Activated T-helper 9 cell treated with anti-CD3 and anti-CD28 coated beads, Interleukin-2, amount 50 U/mL, for 16 hours (primary cell): ENCODE data around the gene PPP1R26.
"Not testable (repeated sequence)": the region's sequence is repeated elsewhere in the genome, so short reads cannot be mapped to it uniquely, and the experiment has no call there.

ENCODE experiments used
- DNase-seq: peaks from one replicate; pipeline ENCODE4 v3.0.0-alpha.2; 2020; ENCODE audit warnings: low read depth

PPP1R26 gene, protein sequence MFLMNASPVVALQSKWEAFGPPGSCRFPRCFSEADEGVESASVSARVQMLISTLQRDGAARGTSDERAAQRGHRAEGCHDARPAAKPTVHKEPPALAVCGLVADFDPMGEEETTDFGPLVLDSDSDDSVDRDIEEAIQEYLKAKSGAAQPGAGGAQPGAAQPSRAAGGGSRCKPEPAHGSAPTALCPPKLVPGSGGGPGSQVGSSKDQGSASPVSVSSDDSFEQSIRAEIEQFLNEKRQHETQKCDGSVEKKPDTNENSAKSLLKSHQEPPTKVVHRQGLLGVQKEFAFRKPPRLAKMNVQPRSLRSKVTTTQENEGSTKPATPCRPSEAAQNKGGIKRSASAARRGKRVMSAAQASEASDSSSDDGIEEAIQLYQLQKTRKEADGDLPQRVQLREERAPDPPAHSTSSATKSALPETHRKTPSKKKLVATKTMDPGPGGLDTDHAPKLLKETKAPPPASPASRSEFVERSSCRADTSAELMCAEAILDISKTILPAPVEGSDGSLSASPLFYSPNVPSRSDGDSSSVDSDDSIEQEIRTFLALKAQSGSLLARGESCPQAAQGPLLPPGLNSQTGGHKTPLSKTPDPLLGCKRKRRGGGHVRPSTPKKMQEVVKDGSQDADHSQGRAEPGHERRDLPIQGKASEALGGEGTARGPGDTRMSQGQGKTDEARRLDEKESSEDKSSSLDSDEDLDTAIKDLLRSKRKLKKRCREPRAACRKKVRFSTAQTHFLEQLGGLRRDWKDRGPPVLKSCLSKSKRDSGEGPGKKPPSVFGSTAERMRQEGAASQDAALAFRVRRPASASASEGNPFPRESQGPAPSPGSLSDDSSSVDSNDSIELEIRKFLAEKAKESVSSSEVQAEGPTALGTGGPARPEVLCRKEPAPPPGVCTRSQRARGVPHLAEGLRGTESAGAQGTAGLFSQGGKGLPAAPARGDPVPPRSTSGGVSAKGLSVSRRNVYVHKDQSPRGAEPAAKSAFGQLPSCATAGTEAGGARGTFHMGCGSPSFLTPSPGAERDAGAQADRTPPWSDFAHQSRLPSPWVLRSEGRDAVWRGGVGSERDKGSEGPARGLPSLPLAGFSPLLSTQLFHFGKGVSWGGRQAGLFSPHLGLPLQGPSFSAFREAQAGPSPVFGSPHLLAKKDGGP (N-terminal part only)

DNA sequence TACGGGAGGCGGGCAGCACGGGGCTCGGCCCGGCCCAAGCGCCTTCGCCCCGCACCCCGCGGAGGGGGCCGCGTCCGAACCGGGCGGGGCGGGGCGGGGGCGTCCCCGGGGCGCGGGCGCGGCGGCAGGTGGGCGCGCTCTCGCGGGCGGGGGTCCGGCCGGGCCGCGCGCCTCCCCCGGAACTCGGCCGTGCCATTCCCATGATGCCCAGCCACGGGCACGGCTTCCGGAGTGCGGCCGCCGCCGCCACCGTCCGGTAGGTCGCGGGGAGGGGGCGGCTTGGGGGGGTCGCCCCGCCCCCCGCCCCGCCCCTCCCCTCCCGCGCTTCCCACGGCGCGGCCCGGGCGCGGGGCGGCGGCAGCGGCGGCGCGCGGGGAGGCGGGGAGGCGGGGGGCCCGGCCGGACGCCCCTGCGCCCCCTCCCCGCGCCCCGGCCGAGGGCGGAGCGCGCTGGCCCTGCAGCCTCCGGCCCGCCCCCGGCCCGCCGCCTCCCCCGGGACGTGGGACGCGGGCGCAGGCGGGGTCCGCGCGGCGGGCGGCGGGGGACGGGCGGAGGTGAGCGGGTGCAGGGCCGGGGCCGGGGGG, at the start of gene PPP1R26:
Gene PPP1R26 (plus strand): TSS at position 314 of the 584 bp plus-strand sequence. CDS start 4,729 bp downstream, outside the sequence.
- no peak for DNase-seq

DNA sequence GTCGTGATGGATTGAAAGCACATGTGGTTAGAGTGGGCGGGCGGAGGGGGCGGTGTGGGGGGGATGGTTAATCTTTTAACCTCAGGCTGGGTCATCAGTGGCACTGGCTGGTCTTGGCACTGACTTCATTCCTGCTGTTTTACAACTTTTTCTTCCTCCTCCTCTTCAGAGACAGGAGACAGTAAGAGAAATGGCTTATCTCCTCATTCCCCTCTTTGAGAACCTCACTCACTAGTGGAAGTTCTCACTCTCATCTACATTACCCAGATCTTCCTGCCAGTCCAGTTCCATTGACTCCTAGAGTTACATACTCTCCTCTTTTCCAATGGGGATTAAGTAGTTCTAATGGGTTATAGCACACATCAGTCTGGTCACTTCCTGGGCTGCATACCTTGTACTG, 42.3 kb upstream of the PPP1R26 start:
- no peak for DNase-seq

DNA sequence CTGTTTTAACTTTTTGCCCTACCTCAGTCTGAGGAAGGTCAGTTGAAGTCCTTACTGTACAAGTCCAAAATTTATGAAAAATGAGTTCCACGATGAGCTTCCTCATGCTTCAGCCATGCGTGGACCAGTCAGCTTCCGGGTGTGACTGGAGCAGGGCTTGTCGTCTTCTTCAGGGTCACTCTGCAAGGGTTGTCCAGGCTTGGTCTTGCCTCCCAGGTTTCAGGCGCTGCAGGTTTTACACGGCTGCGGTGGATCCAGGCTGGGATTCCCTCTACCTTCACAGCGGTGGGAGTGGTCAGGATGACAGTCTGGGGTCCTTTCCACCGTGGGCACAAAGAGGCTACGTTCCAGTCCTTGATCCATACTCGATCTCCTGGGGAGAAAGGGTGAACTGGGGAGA, 41.9 kb upstream of the PPP1R26 start:
- DNase-seq, result not testable (repeated sequence)

DNA sequence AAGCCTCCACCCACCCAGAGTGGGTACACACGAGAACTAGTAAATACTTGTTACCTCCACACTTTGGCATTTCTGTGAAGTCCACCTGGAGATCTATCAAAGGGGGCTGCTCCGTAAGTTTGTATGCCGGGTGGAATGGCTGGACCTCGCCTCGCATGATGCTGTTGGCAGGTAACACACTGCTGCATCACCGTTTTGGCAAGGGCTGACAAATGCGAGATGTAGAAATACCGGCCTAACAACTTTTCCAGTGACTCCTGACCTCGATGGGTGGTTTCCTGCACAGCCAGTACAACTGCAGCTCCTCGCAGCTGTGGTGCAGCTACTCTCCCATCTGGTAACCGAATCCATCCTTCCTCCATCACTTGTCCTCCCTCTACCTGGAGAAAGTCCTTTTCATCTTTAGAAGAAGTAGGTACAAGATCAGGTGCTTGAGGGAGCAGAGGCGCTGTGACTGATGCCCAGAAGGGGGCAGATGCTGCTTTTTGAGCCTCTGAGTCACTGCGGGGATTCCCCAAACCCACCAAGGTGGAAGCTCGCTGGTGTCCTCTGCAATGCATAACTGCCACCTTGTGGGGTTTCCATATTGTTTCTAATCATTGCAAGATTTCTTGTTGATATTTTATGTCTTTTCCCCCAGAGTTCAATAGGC, 40.9 kb upstream of the PPP1R26 start:
- peak; percentile 20 for DNase-seq

DNA sequence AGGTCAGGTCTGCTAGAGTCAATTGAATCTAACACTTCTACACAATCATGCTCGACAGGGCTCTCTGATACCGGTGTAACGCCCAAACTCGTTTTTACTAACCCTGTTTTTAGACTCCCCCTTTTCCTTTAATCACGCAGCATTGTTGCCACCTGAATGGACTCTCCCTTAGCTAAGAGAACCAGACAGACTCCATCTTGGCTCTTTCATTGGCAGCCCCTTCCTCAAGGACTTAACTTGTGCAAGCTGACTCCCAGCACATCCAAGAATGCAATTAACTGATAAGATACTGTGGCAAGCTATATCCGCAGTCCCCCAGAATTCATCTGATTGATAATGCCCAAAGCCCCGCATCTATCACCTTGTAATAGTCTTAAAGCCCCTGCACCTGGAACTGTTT, 40.1 kb upstream of the PPP1R26 start:
- DNase-seq, result not testable (repeated sequence)

DNA sequence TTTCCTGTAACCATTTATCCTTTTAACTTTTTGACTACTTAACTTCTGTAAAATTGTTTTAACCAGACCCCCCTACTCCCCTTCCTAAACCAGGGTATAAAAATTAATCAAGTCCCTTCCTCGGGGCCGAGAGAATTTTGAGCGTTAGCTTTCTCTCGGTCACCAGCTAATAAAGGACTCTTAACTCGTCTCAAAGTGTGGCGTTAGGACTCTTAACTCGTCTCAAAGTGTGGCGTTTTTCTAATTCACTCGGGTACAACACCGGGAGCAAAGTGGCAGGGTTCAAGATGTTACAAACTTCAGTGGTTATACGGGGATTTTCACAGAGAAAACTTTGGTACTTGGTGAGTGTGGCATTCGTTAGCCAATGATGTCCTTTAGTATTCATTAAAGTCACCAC, 39.7 kb upstream of the PPP1R26 start:
- DNase-seq, result no peak

DNA sequence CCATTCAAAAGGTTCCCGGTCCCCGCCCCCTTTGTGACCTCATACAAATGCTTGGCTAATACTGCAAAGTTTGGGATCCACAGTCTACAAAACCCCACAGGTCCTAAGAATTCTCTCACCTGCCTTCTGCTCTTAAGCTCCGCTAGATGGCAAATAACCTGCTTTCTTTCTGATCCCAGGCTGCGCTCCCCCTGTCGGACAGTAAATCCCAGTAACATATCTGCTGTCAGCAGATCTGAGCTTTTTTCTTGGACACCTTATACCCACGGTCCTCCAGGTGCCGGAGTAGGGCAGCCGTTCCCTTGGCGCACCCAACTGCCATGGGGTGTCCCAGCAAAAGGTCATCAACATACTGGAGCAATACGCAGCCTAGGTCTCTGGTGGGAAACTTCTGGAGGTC, 39.0 kb upstream of the PPP1R26 start:
- DNase-seq, result no peak

DNA sequence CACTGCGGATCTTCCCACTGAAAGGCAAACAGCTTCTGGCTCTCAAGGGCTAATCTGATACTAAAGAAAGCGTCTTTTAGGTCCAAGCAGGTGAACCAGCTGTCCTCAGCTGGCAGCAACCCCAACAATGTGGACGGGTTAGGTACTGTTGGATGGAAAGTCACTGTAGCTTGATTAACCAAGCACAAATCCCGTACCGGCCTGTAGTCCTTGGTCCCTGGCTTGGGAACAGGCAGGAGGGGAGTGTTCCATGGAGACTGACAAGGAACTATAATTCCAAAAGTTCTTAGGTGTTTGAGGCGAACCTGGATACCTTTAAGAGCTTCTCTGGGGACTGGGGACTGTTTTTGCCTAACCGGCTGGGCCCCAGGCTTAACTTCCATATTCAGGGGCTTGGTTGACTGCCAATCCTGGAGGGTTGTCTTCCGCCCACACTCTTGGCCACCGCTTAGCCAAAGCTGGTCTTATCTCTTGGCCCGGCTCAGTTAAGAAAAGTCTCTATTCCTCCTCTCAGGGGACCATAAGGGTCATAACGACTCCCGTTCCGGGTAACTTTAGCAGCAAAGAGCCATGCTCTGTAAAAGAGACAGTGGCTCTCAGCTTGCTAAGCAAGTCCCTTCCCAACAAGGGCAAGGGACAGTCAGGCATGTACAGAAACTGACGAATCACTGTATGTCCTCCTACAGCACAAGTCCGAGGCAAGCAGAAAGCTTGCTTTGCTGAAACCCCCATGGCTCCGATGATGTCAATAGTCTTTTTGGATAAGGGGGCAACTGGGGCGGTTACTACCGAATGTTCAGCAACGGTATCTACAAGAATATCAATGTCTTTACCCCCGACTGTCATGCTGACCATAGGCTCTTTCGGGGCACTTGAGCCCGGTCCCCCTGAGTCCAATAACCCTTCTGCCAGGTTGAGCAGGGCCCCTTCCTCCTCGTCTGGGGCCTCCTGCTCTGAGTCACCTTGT, 38.2 kb upstream of the PPP1R26 start:
- not testable (repeated sequence) for DNase-seq

DNA sequence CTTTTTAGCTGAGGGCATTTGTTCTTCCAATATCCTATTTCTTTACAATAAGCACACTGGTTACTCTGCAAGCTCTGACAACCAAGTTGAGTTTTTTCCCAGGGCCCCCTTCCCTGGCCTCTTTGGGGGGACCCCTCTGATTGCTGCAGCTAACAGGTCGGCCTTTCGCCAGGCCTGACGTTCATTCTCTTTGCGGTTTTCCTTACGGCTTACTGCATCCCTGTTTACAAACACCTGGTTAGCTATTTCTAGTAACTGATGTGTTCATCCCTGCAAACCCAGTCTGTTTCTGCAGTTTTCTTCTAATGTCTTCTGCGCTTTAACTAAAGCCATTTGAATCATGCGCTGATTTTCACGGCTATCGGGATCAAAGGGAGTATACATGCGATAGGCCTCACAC, 37.5 kb upstream of the PPP1R26 start:
- DNase-seq, result no peak

DNA sequence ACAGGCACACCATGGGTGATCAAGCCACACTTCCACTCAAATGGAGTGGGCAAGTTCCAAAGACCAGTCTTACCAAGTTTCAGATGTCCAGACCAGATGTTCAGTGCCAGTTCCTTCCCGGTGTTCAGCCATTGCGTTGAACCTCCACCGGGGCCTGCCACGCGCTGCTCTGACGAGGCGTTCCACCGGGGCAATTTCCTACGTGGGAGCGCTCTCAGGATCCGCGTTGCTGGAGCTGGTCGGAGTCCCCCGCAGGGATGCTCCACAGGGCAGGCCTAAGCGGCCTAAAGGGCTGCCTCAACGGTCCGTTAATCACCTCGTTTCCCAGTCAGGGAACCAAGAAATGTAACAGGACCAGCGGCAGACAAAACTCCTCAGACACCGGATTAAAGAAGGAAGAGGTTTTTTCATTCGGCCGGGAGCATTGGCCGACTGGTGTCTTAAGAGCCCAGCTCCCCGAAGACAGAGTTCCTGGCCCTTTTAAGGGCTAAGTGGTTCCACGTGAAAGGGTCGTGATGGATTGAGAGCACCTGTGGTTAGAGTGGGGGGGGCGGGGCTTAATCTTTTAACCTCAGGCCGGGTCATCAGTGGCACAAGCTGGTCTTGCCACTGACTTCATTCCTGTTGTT, 35.7 kb upstream of the PPP1R26 start:
- no peak for DNase-seq

DNA sequence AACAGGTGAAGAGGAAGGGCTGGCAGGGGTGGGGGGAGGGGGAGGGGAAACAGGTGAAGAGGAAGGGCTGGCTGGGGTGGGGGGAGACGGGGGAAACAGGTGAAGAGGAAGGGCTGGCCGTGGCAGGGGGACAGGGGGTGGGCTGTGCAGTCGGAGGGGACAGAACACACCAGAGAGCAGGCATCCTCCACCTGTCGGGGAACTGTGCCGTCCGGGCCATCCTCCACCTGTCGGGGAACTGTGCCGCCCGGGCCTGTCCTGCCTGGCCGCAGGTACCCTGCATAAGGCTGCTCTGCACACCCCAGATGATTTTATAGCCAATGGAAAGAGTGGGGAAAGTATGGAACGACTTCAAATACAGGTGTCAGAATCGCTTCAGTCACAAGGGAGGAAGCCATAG, 32.5 kb upstream of the PPP1R26 start:
- no peak for DNase-seq

DNA sequence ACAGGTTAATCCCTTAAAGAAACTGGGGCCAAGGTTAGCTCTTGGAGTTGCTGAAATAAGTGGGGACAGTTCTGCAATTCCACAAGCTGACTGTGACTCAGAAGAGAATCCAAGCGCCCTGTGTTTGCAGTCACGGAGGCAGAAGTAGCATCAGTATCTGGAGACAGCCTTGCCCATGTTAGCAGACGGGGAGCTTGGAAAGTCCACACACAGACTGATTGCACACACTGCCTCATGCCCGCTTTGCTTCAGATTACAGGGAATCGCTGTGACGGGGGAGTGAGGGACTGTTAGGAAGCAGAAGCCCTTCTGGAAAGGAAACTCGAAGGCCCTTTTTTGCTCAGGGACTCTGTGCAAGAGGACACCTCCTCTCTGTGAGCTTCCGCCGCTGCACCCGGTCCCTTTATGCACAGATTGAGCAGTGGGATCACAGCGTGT, 30.9 kb upstream of the PPP1R26 start:
- no peak for DNase-seq

DNA sequence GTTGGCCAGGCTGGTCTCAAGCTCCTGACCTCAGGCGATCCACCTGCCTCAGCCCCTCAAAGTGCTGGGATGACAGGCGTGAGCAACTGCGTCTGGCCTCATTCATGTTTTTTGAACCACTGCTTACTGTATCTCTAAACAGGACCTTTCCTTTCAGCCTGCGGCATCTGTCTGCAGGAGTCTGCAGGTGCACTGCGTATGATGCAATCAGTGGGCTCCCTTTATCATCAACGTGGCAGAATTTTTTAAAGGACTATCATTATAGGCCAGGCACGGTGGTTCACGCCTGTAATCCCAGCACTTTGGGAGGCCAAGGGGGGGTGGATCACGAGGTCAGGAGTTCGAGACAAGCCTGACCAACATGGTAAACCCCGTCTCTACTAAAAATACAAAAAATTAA, 30.1 kb upstream of the PPP1R26 start:
- DNase-seq, result not testable (repeated sequence)

DNA sequence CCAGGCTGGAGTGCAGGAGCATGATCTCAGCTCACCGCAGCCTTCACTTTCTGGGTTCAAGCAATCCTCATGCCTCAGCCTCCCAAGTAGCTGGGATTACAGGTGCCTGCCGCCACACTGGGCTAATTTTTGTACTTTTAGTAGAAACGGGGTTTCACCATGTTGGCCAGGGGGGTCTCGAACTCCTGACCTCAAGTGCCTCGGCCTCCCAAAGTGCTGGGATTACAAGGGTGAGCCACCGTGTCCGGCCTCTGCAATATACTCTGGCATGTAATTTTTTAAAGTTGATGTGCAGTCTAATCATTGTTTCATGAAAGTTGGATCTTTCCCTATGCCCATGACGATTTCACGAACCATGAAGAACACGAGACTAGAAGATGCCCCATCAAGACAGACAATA, 28.6 kb upstream of the PPP1R26 start:
- DNase-seq, result no peak

DNA sequence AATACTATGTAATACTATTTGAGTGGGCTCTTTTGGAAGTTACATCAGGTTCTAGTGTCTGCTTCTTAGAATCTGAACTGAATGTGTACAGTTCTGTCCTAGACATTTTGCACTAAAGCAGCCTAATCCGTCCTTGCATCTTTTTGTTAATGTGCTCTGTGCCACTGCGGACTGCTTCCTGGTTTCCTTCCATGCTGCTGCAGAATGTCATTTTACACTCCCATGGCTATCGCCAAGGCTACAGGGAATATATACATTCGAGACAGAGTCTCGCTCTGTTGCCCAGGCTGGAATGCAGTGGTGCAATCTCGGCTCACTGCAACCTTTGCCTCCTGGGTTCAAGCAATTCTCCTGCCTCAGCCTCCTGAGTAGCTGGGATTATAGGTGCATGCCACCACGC, 27.7 kb upstream of the PPP1R26 start:
- not testable (repeated sequence) for DNase-seq

DNA sequence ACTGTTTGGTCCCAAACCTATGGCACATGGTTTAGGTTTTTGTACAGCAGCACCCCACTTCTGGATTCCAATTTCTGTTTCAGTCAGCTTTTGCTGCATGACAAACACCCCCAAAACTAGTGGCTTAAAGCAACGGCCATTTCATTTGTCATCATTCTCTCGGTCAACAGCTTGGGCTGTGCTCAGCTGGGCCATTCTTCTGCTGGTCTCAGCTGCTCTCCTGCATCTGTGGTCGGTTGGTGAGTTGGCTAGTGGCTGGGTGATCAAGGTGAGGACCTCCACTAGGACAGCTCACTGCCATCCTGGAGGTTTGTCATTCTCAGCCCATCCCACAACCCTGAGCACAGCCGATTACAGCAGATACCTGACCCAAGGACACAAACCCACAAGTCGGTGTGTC, 24.8 kb upstream of the PPP1R26 start:
- no peak for DNase-seq

DNA sequence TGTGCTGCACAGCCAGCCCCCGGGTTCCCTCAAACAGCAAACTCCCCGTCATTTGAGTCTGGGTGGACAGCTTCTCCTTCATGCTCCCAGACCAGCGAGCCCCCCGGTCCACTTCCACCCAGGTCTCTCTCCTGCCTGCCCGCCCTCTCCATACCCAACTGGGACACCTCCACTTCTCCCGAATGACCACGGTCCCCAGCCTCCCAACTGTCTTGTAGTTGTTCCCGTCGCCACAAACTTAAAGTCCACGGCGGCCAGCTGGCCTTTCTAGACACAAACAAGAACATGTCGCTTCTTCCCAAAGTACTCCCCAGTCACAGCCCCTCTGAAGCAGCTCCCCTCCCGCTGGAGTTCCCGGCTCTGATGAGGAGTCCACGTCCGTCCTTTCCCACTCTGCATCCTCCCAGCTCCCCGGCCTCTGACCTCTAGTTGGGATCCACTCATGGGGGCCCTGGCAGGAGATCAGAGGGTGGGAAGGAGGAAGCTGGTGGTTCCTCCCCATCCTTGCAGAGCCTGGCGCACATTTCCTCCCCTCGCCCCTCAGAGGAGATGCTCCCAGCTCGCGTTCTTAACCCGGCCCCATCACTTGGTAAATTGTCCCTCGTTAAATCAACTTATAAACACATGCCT, 24.1 kb upstream of the PPP1R26 start:
- no peak for DNase-seq

DNA sequence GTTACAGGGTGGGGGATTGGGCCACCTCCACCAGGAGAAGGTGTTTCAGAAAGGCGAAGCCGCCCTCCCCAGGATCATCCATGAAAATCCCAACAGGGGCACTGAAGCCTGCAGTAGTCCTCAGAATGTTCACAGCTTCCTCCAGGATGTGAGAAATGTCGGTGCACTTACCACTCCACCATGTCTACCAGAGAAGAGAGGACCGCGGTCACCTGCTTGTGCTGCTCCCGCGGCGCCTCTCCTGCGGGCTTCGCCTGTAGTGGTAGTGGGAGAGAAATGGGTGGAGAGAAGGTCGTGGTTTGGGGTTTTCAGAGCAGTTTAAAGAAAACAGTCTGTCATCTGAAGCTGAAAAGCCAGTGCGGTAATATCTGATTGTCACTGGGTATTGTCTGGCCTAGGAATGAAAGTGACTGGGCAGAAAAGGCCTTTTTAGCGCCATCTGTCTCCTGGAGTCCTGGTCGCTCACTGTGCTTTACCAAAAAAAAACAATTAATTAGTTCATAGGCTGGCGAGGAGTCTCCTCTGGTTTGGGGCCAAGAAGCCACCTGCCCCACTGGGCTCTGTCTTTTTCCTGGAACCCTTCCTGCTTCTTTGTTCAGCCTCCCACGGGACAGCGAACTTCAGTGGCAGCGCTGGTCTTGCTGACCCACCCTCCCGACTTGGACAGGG, 23.0 kb upstream of the PPP1R26 start:
- DNase-seq, result no peak

DNA sequence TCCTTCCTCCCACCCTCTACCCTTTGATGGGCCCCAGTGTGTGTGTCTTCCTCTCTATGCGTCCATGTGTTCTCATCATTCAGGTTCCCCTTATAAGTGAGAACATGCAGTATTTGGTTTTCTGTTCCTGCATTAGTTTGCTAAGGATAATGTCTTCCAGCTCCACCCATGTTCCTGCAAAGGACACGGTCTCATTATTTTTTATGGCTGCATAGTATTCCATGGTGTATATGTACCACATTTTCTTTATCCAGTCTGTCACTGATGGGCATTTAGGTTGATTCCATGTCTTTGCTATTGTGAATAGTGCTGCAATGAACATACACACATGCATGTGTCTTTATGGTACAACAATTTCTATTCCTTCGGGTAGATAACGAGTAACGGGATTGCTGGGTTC, 21.1 kb upstream of the PPP1R26 start:
- DNase-seq, result not testable (repeated sequence)
